IPS-11a (cell line): ENCODE measurements around the gene MEIS3.
A peak's percentile ranks its signal among the peaks of the same experiment; 100 is the strongest.

Experiments used
- H3K4me3 ChIP-seq: one replicate; pipeline ENCODE4 v1.5.1; 2013; ENCODE audit warnings: low read depth, low read length, control low read depth

Gene MEIS3

DNA sequence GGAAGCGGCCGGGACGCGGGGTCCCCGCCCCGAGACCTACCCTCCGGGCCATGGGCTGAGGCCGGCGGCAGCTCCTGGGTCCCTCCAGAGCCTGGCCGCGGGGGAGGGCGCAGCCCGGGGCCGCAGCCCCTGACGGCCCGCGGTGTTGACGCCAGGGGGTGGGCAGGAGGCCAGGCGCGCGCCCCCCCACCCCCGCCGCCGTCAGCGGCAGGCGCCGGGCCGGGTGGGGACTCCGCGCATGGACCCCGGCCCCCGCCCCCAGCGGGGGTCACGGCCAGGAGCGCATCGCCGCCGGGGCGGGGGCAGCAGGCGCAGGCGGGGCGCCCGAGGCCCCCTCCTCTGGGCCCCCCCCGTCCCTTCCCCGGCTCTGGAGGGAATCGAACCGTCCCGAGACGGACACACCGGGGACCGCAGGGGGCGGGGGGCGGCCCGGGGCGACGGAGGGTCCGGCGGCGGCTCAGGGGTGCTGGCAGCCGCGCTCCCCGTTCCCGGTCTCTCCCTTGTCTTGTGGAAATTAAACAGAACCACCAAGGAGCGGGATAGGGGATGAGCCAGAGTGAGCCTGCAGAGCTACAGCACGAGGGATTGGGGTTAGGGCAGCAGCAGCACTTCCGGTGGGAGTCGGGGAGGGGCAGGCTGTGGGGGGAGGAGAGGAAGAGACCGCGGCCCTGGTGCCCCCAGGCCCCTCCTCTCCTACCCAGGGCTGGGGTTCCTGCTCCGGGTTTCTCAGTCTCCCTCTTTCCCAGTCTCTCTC lies at the start of gene MEIS3:
MEIS3 (minus strand) TSS at position 498 of the 754 bp plus-strand sequence; CDS start at position 52, 446 bp downstream.
- peak within 1 kb of the TSS; percentile 55 for H3K4me3 ChIP-seq

DNA sequence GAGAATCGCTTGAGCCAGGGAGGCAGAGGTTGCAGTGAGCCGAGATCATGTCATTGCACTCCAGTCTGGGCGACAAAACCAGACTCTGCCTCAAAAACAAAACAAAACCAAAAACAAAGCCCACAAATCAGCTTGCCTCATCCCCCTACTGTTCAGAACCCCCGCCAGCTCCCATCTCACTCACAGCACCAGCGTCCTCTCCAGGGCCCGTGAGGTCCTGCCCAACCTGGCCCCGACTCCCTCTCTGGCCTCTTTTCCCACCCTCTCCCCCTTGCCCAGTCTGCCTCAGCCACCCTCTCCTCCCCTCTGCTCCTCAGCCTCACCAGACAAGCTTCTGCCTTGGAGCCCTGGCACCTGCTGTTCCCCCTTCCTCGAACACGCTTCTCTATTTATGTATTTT lies 48.6 kb upstream of the MEIS3 start:
- H3K4me3 ChIP-seq, result no peak overlapping the region

DNA sequence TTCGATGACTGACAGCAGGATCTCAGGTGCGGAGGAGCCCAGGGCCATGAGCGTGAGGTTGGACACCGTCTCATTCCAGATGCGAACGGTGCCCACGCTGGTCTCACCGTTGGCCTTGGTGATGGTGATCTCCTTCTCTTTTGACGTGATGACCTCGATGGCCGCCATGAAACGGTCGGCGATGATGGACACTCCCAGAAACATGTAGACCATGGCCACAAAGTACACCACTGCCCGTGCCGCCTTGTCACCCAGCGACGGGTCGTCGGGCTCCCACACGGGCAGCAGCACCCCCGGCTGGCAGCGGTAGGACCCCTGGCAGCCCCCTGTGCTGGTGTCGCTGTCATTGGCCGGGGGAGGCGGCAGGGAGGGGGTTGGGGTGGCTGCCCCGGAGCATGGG lies 46.6 kb upstream of the MEIS3 start:
- no peak overlapping the region for H3K4me3 ChIP-seq

DNA sequence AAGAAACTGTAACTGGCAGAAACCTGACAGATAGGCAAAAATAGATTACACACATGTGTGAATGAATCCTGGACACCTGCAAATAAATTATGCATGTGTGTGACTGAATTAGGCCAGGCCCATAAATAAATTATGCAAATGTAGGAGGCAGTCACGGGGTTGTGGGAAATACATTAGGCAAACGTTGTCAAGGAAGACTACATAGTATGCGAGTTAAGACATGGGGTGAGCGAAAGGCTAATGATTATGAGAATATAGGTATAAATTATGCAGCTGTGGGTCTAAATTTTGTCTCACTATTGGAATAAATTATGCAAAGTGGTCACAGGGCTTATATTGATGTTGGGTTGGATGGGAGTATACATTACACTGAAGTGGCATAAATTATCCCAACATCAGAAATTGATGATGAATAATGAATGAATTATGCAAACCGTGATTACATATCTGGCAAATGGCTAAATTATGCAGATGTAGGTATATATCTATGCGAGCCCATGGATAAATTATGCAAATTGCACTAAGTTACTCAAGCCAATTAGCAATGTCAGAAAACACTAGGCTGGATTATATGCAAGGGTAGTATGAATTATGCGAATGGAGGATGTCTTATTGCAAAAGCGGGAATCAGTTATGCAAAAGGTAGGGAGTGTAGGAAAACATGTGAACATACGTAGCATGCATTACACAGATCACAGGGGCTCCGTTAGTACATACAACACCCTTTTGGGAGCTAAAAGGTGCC lies 45.5 kb upstream of the MEIS3 start:
- H3K4me3 ChIP-seq, result no peak overlapping the region

- H3K4me3 ChIP-seq, result no peak overlapping the region
Observed at GRCh38 chr19:47461876-47462275, 42.5 kb upstream of the MEIS3 start.

DNA sequence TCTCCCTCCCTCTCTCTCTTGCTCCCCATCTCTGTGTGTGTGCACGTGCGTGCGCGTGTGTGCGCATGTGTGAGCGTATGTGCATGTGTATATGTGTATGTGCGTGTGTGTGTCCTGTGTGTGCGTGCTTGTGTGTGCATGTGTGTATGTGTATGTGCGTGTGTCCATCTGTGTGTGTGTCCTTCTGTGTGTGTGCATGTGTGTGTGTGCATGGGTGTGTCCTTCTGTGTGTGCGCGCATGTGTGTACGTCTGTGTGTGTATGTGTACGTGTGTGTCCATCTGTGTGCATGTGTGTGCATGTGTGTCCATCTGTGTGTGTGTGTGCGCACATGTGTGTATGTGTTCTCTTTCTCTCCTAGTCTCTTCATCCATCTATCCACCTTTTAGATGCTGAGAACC lies 40.1 kb upstream of the MEIS3 start:
- H3K4me3 ChIP-seq, result no peak overlapping the region

- no peak overlapping the region for H3K4me3 ChIP-seq
Observed at GRCh38 chr19:47458672-47459071, 39.3 kb upstream of the MEIS3 start.

GRCh38 chr19:47456721-47457474 lies 37.6 kb upstream of the MEIS3 start:
- no peak overlapping the region for H3K4me3 ChIP-seq

- H3K4me3 ChIP-seq, result no peak overlapping the region
Observed at GRCh38 chr19:47450478-47450877, 31.2 kb upstream of the MEIS3 start.

GRCh38 chr19:47448360-47448727 lies 29.0 kb upstream of the MEIS3 start:
- H3K4me3 ChIP-seq, result no peak overlapping the region

DNA sequence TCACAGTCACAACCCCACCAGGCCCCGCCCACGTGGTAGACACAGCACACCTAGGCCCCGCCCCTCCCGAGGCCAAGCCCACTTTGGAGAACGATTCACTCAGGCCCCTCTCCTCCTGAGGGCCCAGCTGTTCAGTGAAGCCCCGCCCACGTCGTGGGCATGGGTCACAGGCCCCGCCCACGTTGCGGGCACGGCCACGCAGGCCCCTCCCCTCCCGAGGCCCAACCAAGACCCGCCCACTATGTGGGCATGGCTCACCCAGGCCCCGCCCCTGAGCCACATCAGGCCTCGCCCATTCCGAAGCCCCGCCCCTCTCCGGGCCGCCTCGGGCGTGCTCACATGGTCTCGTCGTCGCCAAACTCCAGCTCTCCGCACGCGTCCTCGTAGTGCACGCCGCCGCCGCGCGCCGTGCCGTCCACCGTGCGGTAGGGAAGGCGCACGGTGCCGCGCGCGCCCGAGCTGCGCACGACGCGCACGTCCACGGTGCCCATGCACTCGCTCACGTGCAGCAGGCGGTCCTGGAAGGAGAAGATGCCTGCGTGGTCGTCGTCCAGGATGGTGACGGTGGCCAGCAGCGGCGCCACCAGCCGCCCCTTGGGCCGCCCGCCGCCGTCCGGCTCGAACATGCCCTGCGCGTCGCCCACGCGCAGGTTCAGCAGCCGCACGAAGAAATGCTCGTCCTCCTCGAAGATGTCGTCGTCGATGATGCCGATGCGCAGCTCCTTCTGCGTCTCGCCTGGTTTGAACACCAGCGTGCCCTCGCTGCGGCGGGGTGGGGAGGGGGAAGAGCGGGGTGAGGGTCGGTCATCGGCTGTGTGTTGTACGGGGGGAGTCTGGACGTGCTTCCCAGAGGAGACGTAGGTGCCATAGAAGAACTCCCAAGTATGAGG lies 28.4 kb upstream of the MEIS3 start:
- H3K4me3 ChIP-seq, result peak overlapping the region; percentile 57

GRCh38 chr19:47446534-47447469 lies 27.5 kb upstream of the MEIS3 start:
- peak overlapping the region; percentile 57 for H3K4me3 ChIP-seq

GRCh38 chr19:47445937-47446402 lies 26.6 kb upstream of the MEIS3 start:
- H3K4me3 ChIP-seq, result no peak overlapping the region

DNA sequence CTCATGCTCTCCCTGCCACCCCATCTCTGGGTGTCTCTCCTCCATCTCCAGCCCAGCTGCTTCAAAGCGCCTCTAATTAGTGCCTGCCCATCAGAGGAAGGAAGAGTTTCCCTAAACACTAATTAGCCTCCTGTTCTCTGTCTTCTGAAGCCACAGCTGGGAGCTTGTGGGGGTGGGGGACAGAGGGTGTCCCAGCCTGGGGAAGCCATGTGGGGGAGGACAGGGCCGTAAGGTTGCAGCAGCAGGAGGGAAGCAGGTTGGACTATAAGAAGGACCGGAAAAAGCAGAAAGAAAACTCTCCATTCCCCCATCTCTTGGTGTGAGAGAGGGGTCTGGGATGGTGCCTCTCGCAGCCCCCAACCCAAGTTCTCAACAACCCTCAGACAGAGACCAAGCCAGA lies 26.2 kb upstream of the MEIS3 start:
- no peak overlapping the region for H3K4me3 ChIP-seq

GRCh38 chr19:47444388-47444821 lies 25.1 kb upstream of the MEIS3 start:
- H3K4me3 ChIP-seq, result no peak overlapping the region

DNA sequence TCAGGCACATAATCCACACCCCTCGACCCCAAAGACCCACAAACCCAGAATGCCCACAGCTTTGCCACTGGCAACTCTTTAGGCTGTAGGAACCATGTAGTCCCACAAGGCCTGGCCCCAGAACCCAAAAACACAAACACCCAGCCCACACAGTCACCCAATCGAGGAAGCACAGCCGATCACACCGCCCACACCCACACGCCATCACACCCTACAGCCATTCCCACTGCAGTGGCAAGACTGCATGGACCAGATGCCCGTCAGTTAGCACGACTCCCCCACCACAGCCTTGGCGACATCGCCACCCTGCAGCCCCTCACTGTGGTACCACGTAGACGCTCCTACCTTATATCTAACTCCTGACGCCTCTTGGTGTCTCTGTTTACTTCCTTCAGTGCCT lies 24.0 kb upstream of the MEIS3 start:
- no peak overlapping the region for H3K4me3 ChIP-seq

GRCh38 chr19:47438793-47439220 lies 19.5 kb upstream of the MEIS3 start:
- no peak overlapping the region for H3K4me3 ChIP-seq

GRCh38 chr19:47437500-47437899 lies 18.2 kb upstream of the MEIS3 start:
- H3K4me3 ChIP-seq, result no peak overlapping the region

DNA sequence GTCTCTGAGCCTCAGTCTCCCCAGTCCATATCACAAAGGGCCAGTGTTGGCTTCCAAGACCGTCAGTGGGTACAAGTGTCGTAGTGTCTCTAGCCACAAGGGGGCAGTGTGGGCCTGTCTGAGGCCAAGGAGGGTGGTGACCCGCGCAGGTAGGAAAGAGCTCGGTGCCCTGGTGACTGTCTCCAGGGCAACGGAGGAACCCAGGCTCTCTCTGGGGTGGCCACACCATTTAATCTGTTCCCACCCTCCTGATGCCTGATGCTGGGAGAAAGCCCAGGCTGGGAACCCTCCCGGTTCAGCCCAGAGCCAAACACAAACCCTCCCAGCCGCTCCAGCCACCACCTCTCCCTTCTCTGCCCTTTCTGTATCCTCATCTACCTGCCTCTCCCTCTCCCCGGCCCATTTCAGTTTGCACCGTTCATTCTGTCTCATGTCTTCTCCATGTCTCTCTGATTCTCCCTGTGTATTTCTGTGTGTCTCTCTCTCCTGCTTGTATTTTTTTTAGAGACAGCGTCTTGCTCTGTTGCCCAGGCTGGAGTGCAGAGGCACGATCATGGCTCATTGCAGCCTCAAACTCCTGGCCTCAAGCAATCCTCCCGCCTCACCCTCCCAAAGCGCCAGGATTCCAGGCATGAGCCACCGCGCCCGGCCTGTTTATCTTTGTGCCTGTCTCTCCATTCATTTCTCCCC lies 17.5 kb upstream of the MEIS3 start:
- no peak overlapping the region for H3K4me3 ChIP-seq
